Right lobe of liver (tissue), 6 donors: Measurements from ENCODE around the gene NPAS2. TPM values are rescaled to one million over a fixed set of nuclear protein-coding genes. Genes with fewer than 3 reads are reported as not detected.

ENCODE experiments used
- ATAC-seq, 4 donors: fragments of 200-7000 bp; cut with Tn5 transposase; one replicate each; pipeline ENCODE4 v1.9.1; 2020; ENCODE audit warnings: mild to moderate bottlenecking in 4 of 4, moderate library complexity in 4 of 4
- DNase-seq, 3 donors: peaks; one replicate each; pipeline ENCODE4 v3.0.0-alpha.2; 2020
- H3K27ac ChIP-seq, 3 donors: fragments of 200-600 bp; one replicate each; pipeline ENCODE4 v1.8.0; 2022
- H3K27me3 ChIP-seq, 2 donors: fragments of 200-600 bp; one replicate each; pipeline ENCODE4 v1.8.0; 2022
- H3K36me3 ChIP-seq, 4 donors: fragments of 200-600 bp; sonication (generic) in 1 of 4; one replicate each; pipeline versions ENCODE4 v1.5.1 to v1.8.0; 2017 to 2022; ENCODE audit warnings: control low read depth in 1 of 4
- H3K4me1 ChIP-seq, 4 donors: fragments of 200-600 bp; sonication (generic) in 1 of 4; one replicate each; pipeline versions ENCODE4 v1.5.1 to v1.8.0; 2017 to 2022; ENCODE audit warnings: control low read depth in 1 of 4
- H3K4me3 ChIP-seq, 3 donors: fragments of 200-600 bp; one replicate each; pipeline ENCODE4 v1.8.0; 2022
- H3K9me3 ChIP-seq, 4 donors: fragments of 200-600 bp; sonication (generic) in 1 of 4; one replicate each; pipeline versions ENCODE4 v1.5.1 to v1.8.0; 2017 to 2022; ENCODE audit warnings: control low read depth in 1 of 4
- CTCF ChIP-seq, 4 donors: fragments of 200-600 bp in 3 of 4; fragments of 450-650 bp in 1 of 4; IDR thresholded peaks; one replicate each; pipeline versions ENCODE4 v1.5.1 to v1.8.0; 2016 to 2022; ENCODE audit warnings: antibody characterized with exemption in 4 of 4, mild to moderate bottlenecking in 2 of 4
- POLR2A ChIP-seq: fragments of 450-650 bp; IDR thresholded peaks from one replicate; pipeline ENCODE4 v1.6.1; 2017; ENCODE audit warnings: antibody characterized with exemption, mild to moderate bottlenecking
- WGBS: methylation state at CpG from one replicate; pipeline ENCODE4 v1.1.6; 2018; ENCODE audit warnings: low coverage, low lambda C conversion rate; ENCODE audit not compliant: insufficient coverage; ENCODE audit errors: missing lambda C conversion rate; 5-methylcytosine and 5-hydroxymethylcytosine counted together
- intact Hi-C, 2 donors: fragments of 100-400 bp; cut with DNase I; formaldehyde crosslinking; loops; one replicate each; pipeline versions ENCODE4 v1.11.2 to v1.14.1; 2022
- total RNA-seq, 6 experiments: library from RNA; depleted of rRNA in 2 of 6; stranded (reverse); fragments of >200 nt in 2 of 6; fragmentation: NEBNext Ultra II Directional in 3 of 6; extraction: Animal tissue kit (Norgen Biotek cat#: 25700) in 3 of 6; gene quantifications; one replicate each; pipeline versions ENCODE4 v1.1.0 to v1.2.4, GENCODE V29; 2016 to 2023
- donor health status: DM: no; HTN: yes; CAD: no.
- donor health status: DM: no; HTN: no; CAD: no.
- donor health status: DM: no; HTN: no; CAD: no.
- donor health status: DM: no; HTN: yes; CAD: no.
- donor health status: DM: no; HTN: yes; CAD: no.

Gene NPAS2
- total RNA-seq, 6 experiments from 2014 or later: 8.8 to 33.3 (median 24.5) TPM

- no peaks in the 10 kb centered on the region for H3K9me3 ChIP-seq
- peaks cover 0 to 26% (median 10%) of the 10 kb centered on the region in 4 donors for H3K4me1 ChIP-seq
- no peak for TF ChIP-seq POLR2A
- no peak for TF ChIP-seq CTCF (IDR thresholded peaks at IDR 0.05)
- no peak for DNase-seq
- peak overlapping the region; percentile 75 to 85 (median 85) for H3K4me3 ChIP-seq
- H3K27ac ChIP-seq: peak overlapping the region; percentile 73 to 97 (median 86)
- H3K36me3 ChIP-seq: peaks cover 7 to 45% (median 21%) of the 10 kb centered on the region in 4 donors
- intact Hi-C loops: no loop called here
- peak in 2 of 4 donors; percentile 2 to 5 for ATAC-seq
- no peaks in the 10 kb centered on the region for H3K27me3 ChIP-seq
- WGBS: under 1% methylated on average over 23 of the region's 26 CpGs
Measured at GRCh38 chr2:101002562-101003277, 182.8 kb downstream of the NPAS2 start.

GRCh38 chr2:101003278-101003775 lies 183.4 kb downstream of the NPAS2 start:
- no peak for DNase-seq

GRCh38 chr2:101004620-101005325 lies 184.8 kb downstream of the NPAS2 start:
- ATAC-seq (no peak), DNase-seq (no peak)
- peaks cover 7 to 54% (median 24%) of the 10 kb centered on the region in 4 donors for H3K36me3 ChIP-seq
- intact Hi-C loops: no loop called here
- no peak overlapping the region for H3K4me3 ChIP-seq
- WGBS: 85% methylated on average over 9 of the region's 12 CpGs
- no peaks in the 10 kb centered on the region for H3K27me3 ChIP-seq
- TF ChIP-seq POLR2A: no peak
- TF ChIP-seq CTCF (IDR thresholded peaks at IDR 0.05): no peak
- peaks cover 0 to 15% (median 7%) of the 10 kb centered on the region in 4 donors for H3K4me1 ChIP-seq
- H3K9me3 ChIP-seq: no peaks in the 10 kb centered on the region
- H3K27ac ChIP-seq: no peak overlapping the region

More at GRCh38 chr2:101003278-101003775, 183.4 kb downstream of the NPAS2 start:
- H3K36me3 ChIP-seq: peaks cover 7 to 50% (median 23%) of the 10 kb centered on the region in 4 donors
- H3K27ac ChIP-seq: peak overlapping the region; percentile 73 to 97 (median 86)
- 42% methylated on average over 12 of the region's 12 CpGs for WGBS
- intact Hi-C loops: no loop called here
- no peak for TF ChIP-seq CTCF (IDR thresholded peaks at IDR 0.05)
- no peak for TF ChIP-seq POLR2A
- peaks cover 0 to 23% (median 9%) of the 10 kb centered on the region in 4 donors for H3K4me1 ChIP-seq
- ATAC-seq: no peak
- no peaks in the 10 kb centered on the region for H3K9me3 ChIP-seq
- H3K27me3 ChIP-seq: no peaks in the 10 kb centered on the region
- H3K4me3 ChIP-seq: peak overlapping the region; percentile 75 to 85 (median 85)

GRCh38 chr2:101006065-101006715 lies 186.3 kb downstream of the NPAS2 start:
- WGBS: 72% methylated on average over 4 of the region's 4 CpGs
- peaks cover 0 to 15% (median 7%) of the 10 kb centered on the region in 4 donors for H3K4me1 ChIP-seq
- no peak overlapping the region for H3K4me3 ChIP-seq
- intact Hi-C loops: no loop called here
- peaks cover 7 to 59% (median 31%) of the 10 kb centered on the region in 4 donors for H3K36me3 ChIP-seq
- DNase-seq (no peak), ATAC-seq (no peak)
- TF ChIP-seq POLR2A (no peak), CTCF (IDR thresholded peaks at IDR 0.05) (no peak)
- no peaks in the 10 kb centered on the region for H3K9me3 ChIP-seq
- H3K27me3 ChIP-seq: no peaks in the 10 kb centered on the region
- H3K27ac ChIP-seq: no peak overlapping the region
